GM18909 (cell line): Measurements from ENCODE around the gene AGBL1.

Experiments
- ATAC-seq: cut with Tn5 transposase; IDR thresholded peaks from one replicate; pipeline ENCODE4 v1.9.1; 2021; ENCODE audit warnings: mild to moderate bottlenecking; ENCODE audit not compliant: unreplicated experiment, poor library complexity

AGBL1 gene

DNA sequence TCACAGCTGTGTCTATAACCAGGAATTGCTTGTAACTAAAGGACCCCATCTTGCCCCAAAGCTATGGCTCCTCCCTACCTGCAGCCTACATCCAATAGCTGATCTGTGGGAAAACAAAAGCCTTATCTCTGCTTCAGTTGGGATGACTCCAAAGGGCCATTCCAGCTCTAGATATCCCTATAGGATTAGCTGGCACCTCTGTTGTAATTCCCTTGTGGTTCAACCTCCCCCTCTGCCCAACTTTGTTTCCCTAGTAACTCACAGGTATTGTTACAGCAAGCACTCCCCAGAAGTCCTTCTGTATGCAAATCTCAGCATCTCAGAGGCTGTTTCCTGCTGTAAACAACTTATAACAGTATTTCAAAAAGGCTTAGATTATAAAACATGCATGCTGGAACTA, 478.6 kb downstream of the AGBL1 start:
- ATAC-seq: no peak

DNA sequence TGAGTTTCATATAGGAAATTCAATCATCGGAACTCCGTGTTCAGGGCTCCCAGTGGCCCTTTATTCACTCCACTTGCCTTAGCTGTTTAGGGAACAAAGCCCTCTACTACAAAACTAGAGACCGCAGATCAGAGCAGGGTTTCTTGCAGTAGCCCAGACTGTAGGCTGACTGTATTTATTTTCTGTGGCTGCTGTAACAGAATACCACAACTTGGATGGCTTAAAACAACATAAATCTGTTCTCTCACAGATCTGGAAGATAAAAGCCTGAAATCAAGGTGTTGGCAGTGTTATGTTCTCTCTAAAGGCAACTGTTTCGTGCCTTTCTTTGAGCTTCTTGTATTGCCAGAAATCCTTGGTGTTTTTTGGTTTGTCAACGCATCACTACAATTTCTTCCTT, 479.0 kb downstream of the AGBL1 start:
- no peak for ATAC-seq

DNA sequence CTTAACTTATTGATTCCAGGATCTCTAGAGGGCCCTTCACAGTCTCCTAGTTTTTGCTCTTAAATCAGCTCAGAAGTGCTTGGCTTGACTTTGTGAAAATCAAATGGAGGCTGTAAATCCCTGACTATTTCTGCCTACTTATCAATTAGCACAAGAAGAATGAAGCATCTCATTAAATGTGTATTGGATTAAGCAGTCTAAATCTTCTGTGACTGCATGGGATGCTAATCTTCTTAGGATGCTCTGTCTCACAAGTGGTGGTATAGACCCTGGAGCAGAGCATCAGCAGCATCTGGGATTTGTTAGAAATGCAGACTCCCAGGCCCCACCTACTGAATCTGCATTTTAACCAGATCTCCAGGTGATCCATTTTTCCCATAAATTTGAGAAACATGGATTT, 488.7 kb downstream of the AGBL1 start:
- ATAC-seq: no peak

DNA sequence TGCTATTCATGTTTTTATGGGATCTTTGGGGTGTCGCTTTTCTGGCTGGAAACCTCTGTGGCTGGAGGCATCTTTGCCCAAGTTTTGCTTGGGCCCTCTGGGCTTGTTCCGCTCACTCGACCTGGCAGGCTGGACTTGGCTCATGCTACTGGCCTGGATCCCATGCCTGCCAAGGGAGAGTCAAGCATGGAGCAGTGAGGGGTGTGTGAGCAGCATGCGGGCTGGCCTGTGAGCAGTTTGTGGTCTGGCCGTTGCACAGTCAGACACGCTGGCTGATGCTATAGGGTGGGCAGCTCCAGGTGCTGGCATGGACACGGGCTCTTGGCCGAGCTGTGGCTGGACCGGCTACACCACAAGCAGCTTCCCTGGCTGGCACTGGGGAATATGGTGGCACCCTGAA, 491.1 kb downstream of the AGBL1 start:
- no peak for ATAC-seq

GRCh38 chr15:86571873-86572272, 492.2 kb downstream of the AGBL1 start:
- ATAC-seq: no peak

DNA sequence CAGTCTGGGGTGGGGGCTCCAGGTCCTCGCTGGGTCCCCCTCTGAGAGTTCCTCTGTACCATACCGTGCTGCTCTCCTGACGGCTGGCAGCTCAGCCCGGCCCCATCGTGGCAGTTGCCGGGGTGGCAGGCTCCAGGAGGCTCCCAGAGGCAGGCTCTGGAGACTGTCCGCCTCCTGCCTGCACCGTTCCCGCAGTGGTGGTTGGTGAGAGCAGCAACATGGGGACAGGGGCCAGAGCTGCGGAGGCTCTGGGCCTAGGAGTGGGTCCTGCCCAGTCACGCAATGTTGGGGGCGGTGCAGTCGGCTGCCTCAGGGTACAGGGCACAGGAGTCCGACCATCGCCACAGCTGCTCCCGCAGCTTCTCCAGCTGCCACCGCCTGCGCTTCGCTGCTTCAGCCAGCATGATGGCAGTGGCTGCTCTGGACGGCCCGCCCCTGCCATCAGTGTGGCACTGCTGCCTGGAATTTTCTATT, 492.7 kb downstream of the AGBL1 start:
- no peak for ATAC-seq

DNA sequence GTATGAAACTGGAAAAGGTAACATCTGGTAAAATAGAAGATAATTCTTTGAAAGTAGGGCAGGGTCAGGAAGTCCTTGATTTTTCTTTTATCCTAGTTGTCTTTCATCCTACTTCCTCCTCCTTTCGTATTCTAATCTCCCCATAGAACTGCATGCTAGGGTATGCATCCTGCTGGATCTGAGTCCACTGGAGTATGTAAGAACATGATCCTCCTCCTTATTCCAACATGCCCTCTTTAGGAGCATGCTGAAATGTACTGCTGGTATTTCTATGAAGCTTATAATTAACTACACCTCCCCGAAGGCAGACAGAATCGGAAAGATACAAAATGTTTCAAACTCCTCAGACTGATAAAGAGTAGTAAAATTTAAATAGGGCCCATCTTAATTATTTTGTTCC, 493.8 kb downstream of the AGBL1 start:
- no peak for ATAC-seq

DNA sequence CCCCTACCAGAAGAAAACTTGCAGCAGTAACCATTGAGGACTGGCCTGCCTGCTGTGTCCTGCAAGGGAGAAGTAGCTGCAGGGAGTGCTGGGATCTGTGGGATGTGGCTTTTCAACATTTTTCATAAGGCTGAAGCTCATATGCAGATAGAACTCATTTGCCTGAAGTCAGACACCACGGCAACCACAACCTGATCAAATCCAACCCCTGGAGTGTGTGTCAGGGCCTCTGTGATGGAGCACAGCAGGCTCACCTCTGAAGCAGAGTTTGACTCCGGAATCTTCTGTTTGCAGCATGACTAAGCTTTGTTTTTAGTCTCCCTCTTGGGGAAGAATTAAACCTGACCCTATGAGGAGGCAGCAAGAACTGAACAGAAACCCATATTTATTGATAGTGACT, 508.7 kb downstream of the AGBL1 start:
- no peak for ATAC-seq

GRCh38 chr15:86590461-86590860, 510.8 kb downstream of the AGBL1 start:
- ATAC-seq: no peak

DNA sequence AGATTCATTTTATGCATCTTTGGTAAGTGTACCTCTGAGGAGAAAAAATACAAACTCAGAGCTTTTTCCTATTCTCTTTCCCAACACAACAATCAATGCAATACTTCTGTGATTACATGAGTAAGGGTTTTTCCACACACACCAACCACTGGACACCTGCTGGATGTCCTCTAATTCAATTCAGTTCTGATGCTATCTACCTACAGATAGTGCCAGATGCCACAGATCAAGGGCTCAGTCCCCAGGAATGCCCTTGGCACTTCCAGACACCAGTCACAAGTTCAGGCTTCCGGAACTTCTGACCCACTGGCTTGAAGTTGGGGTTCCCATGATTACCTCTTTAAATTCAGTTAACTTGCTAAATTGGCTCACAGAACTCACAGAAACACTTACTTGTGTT, 511.5 kb downstream of the AGBL1 start:
- no peak for ATAC-seq

DNA sequence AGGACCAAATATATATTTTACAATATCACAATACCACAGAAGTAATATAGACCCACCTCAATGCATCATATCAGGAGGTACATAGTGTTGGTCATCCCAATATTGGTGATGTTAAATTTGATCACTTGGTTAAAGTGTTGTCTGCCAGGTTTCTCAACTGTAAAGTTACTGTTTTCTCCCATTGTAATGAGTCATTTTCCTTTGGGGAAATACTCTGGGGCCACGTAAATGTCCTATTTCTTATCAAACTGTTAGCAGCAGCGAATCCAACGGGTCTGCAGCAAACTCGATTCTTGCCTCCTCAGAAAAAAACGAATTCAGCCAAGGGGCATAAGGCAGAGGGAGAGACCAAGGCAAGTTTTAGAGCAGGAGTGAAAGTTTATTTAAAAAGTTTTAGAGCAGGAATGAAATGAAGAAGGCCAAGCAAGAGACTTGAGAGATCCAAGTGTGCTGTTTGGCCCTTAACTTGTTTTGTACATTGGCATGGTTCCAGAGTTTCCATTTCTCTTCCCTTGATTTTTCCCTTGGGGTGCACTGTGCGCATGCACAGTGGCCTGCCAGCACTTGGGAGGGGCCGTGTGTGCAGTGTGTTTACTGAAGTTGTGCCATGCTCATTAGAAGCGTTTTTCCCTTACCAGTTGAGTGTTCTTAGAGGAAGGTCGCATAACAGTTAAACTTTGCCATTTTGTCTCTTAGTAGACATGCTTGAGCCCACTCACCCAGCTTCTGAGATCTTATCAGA, 512.5 kb downstream of the AGBL1 start:
- no peak for ATAC-seq

- ATAC-seq: no peak
These were observed 516.1 kb downstream of the AGBL1 start for GRCh38 chr15:86595741-86596140.

DNA sequence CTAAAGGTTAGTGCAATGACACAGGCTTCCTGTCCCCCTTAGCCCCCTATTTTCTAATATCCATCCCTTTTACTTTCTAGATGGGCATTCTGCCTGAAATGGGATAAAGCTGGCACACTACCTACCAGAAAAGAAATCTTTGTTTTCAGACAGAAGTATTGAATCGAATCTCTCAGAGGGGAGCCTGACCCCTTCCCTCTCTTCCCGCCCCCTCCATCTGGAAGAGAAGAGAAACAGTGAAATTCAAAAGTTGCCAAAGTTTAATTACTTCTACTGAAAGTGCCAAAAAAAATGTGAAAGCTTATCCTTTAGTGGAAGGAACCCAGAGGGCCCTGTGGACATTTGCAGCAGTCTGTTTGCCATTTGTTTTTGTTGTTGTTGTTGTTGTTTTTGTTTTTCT, 523.8 kb downstream of the AGBL1 start:
- no peak for ATAC-seq

DNA sequence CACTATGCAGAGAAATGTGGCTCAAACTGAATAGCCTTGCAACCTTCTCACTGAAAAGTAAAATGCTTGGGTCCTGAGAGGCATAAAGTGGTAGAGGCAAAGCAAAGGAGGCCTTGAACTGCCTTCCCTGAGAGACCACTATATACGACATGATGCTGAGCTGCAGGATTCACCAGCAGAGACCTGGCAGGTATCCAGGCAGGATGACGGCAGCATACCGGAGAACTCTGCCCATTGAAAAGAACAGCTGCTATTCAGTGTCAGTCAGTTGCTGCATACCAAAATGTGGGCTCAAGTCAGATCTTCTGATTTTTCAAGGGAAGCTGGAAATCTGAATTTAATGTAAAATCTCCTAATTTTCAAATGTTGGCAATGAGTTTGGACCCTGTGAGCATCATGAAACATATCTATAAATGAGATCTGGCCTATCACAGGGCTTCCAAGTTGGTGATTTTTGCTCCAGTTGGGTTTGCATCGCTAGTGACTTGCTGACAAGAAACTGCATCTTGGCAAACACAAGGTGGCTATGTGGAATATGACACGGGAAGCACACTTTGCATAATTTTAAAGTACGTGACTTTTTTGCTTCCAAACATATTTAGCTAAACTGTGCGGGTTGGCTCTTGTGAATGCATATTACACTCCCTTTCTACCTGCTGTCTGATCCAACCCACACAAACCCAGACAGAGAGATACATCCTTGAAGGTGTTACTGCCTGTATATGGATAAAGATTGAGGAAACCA, 529.0 kb downstream of the AGBL1 start:
- no peak for ATAC-seq

DNA sequence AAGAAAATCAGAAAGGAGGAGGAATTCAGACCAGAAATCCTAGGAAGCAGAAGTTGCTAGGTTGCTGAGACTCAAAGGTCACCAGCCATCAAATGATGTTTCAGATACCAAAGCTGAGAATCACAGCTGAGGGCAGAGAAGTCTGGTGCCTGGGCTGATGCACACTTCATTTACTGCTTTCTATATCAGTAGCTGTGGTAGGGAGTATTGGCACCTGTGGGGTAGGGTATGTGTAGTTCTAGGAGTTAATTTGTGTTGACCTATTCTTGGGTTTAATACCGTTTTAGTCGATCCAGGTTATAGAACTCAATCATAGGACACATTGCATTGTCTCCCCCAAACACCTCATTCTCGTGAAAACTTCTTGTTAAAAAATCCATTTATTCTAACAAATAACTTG, 529.6 kb downstream of the AGBL1 start:
- no peak for ATAC-seq

DNA sequence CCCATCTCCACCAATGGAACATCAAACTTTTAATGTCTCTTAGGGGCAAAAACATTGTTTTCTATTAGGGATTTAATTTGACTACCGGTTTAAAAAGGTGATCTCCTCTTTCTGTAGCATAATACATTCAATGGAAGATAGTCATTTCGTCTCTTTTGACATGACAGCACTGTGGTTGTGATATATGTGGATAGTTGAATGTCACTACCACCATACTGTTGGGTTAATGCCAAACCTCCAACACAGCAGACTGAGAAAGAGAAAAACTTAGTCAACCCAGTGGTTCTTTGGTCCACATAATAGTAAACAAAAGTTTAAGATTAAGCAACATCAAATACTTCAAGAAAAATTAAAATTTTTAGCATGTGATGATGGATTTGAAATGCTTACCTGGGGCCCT, 530.4 kb downstream of the AGBL1 start:
- ATAC-seq: no peak

- ATAC-seq: no peak
These were observed 531.9 kb downstream of the AGBL1 start for GRCh38 chr15:86611417-86612040.

- no peak for ATAC-seq
These were observed 535.7 kb downstream of the AGBL1 start for GRCh38 chr15:86615411-86615810.

DNA sequence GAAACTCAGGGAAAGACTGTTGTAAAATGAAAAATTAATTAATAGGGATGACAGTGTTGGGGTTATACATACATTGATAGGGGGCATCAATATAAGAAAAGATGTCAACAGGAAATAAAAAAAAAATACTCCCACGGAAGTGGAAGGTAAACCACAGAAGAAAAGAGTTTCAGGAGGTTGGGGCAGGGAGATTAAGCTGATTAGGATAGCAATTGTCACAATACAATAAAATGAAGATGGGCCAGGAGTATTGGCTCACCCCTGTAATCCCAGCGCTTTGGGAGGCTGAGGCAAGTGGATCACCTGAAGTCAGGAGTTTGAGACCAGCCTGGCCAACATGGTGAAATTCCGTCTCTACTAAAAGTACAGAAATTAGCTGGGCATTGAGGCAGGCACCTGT, 536.1 kb downstream of the AGBL1 start:
- no peak for ATAC-seq

- ATAC-seq: no peak
These were observed 537.1 kb downstream of the AGBL1 start for GRCh38 chr15:86616771-86617170.

GRCh38 chr15:86620157-86620556, 540.5 kb downstream of the AGBL1 start:
- no peak for ATAC-seq
